K562 (cell line): ENCODE measurements around the gene MLIP. TPM values are rescaled to one million over a fixed set of nuclear protein-coding genes. Genes with fewer than 3 reads are reported as not detected.

Experiments used
- ATAC-seq: fragments of 200-7000 bp; cut with Tn5 transposase; 3 replicates; pipeline ENCODE4 v1.9.1; 2020; ENCODE audit warnings: moderate library complexity
- BruUV-seq: library from RNA; stranded (reverse); fragments of 400-500 nt; replicated peaks from 2 replicates; lab custom pipeline; 2021; lab: Mats Ljungman, UMichigan
- CTCF ChIA-PET: fragments of 300-600 bp; formaldehyde crosslinking; extraction: SDS; loops from one replicate; lab custom pipeline; 2021; ENCODE audit warnings: low intra/inter-chr PET ratio; lab: Yijun Ruan, JAX
- POLR2A ChIA-PET: fragments of 300-600, 350-650 bp; sonication (Branson Sonifier 250); formaldehyde crosslinking; extraction: SDS; loops from one replicate; lab custom pipeline; 2021; ENCODE audit warnings: antibody characterized with exemption, inconsistent platforms; lab: Yijun Ruan, JAX
- DNase-seq, 4 experiments: peaks; one replicate each; pipeline versions ENCODE4 v3.0.0 to v3.0.0-alpha.2; 2011 to 2018; ENCODE audit warnings: low spot score in 3 of 4, mixed read lengths in 3 of 4; ENCODE audit errors: extremely low read depth in 1 of 4
- FAIRE-seq: peaks from 2 replicates; lab custom pipeline; 2011; peaks lifted over from hg19 to GRCh38; lab: Jason Lieb, UNC
- H2AFZ ChIP-seq: 2 replicates; pipeline ENCODE4 v1.6.0; 2011; ENCODE audit warnings: low read depth, low read length, control low read depth, inconsistent platforms
- H3K27ac ChIP-seq: fragments of 200-600 bp; 3 replicates; pipeline ENCODE4 v1.8.0; 2011; ENCODE audit warnings: low read depth, mild to moderate bottlenecking, control low read depth, inconsistent platforms, low read length, moderate library complexity, mixed read lengths; ENCODE audit errors: extremely low read depth
- H3K27me3 ChIP-seq, 2 experiments: fragments of 300-600 bp in 1 of 2; 2 replicates in 1 of 2; 3 replicates in 1 of 2; pipeline versions ENCODE4 v1.6.0 to v1.8.0; 2011; ENCODE audit warnings: inconsistent platforms in 2 of 2, low read length in 2 of 2, mild to moderate bottlenecking in 1 of 2, mixed read lengths in 1 of 2, moderate library complexity in 1 of 2; ENCODE audit not compliant: control insufficient read depth in 2 of 2, insufficient read depth in 2 of 2
- H3K36me3 ChIP-seq: fragments of 300-600 bp; 3 replicates; pipeline ENCODE4 v1.8.0; 2011; ENCODE audit warnings: mild to moderate bottlenecking, low read length, inconsistent platforms; ENCODE audit not compliant: control insufficient read depth, insufficient read depth
- H3K4me1 ChIP-seq, 2 experiments: fragments of 200-600 bp in 1 of 2; replicated peaks in 1 of 2; 2 replicates in 1 of 2; 3 replicates in 1 of 2; pipeline versions ENCODE4 v1.5.1 to v1.8.0; 2011; ENCODE audit warnings: inconsistent platforms in 2 of 2, low read length in 2 of 2, mild to moderate bottlenecking in 1 of 2, mixed read lengths in 1 of 2, moderate library complexity in 1 of 2; ENCODE audit not compliant: control insufficient read depth in 2 of 2, insufficient read depth in 2 of 2
- H3K4me2 ChIP-seq: 2 replicates; pipeline ENCODE4 v1.6.1; 2011; ENCODE audit warnings: low read length, control low read depth, inconsistent platforms, mixed read lengths; ENCODE audit not compliant: insufficient read depth
- H3K4me3 ChIP-seq: fragments of 200-600 bp; sonication (generic), shearing (Covaris generic); 2 replicates; pipeline ENCODE4 v1.5.1; 2016; ENCODE audit warnings: control low read depth, inconsistent platforms
- H3K79me2 ChIP-seq: fragments of 200-600 bp; 3 replicates; pipeline ENCODE4 v1.8.0; 2011; ENCODE audit warnings: low read length, inconsistent platforms; ENCODE audit not compliant: control insufficient read depth, insufficient read depth
- H3K9ac ChIP-seq, 2 experiments: 2 replicates each; pipeline versions ENCODE4 v1.6.0 to v1.6.1; 2011; ENCODE audit warnings: low read depth in 2 of 2, low read length in 2 of 2, control low read depth in 1 of 2, inconsistent platforms in 1 of 2, mild to moderate bottlenecking in 1 of 2, mixed read lengths in 1 of 2; ENCODE audit not compliant: insufficient read depth in 1 of 2
- H3K9me1 ChIP-seq: one replicate; pipeline ENCODE4 v1.6.0; 2011; ENCODE audit warnings: inconsistent platforms, mild to moderate bottlenecking, low read length, moderate library complexity; ENCODE audit not compliant: control insufficient read depth, insufficient read depth
- H3K9me3 ChIP-seq: replicated peaks from 2 replicates; pipeline ENCODE4 v1.5.1; 2011; ENCODE audit warnings: low read depth, low read length, inconsistent platforms; ENCODE audit not compliant: control insufficient read depth, insufficient read depth
- H4K20me1 ChIP-seq: replicated peaks from 2 replicates; pipeline ENCODE4 v1.6.1; 2011; ENCODE audit warnings: low read length, inconsistent platforms, mixed read lengths; ENCODE audit not compliant: control insufficient read depth, insufficient read depth
- ASH1L ChIP-seq: fragments of 450-650 bp; IDR thresholded peaks from 2 replicates; pipeline ENCODE4 v1.6.1; 2018; ENCODE audit warnings: borderline replicate concordance, mild to moderate bottlenecking, low read depth; ENCODE audit not compliant: partially characterized antibody
- HIVEP1 ChIP-seq: fragments of 250-450 bp; sonication (Bioruptor Pico); IDR thresholded peaks from 2 replicates; pipeline ENCODE4 v1.4.0; 2020; ENCODE audit warnings: mild to moderate bottlenecking
- LEF1 ChIP-seq: fragments of 450-650 bp; IDR thresholded peaks from 2 replicates; pipeline ENCODE4 v1.6.1; 2016; ENCODE audit warnings: mild to moderate bottlenecking
- NR3C1 ChIP-seq: sonication (generic); formaldehyde crosslinking; IDR thresholded peaks from 2 replicates; pipeline ENCODE4 v1.8.1; 2022; ENCODE audit warnings: missing genetic modification reagents
- TSHZ1 ChIP-seq: fragments of 250-450 bp; sonication (Bioruptor Pico); IDR thresholded peaks from 2 replicates; pipeline ENCODE4 v1.4.0; 2020; ENCODE audit warnings: mild to moderate bottlenecking, moderate library complexity
- WGBS: fragments of 100-300 bp; shearing (Covaris generic); methylation state at CpG from one replicate; pipeline ENCODE4 v1.1.6; 2016; ENCODE audit warnings: low coverage, mixed read lengths; ENCODE audit not compliant: insufficient coverage; ENCODE audit errors: missing lambda C conversion rate; 5-methylcytosine and 5-hydroxymethylcytosine counted together
- in situ Hi-C: fragments of 300-500 bp; cut with MboI; formaldehyde crosslinking; loops from 4 replicates; pipeline ENCODE4 v1.15.0; 2018; ENCODE audit warnings: inconsistent platforms, mixed read lengths
- intact Hi-C: fragments of 100-400 bp; cut with micrococcal nuclease; formaldehyde crosslinking; loops from 2 replicates; pipeline ENCODE4 v1.14.2; 2022
- polyA plus RNA-seq, 8 experiments: library from polyadenylated mRNA; depleted of rRNA in 4 of 8; stranded (reverse) in 5 of 8; unstranded in 3 of 8; fragments of >200 nt; fragmentation: Nextera tagmentation in 2 of 8; fragmentation: Illumina TruSeq in 1 of 8; extraction: Ambion mirVana in 2 of 8; extraction: Trizol in 1 of 8; gene quantifications; 2 replicates each; pipeline versions ENCODE4 v1.2.1 to v1.2.3, GENCODE V29; 2011 to 2014; ENCODE audit warnings: inconsistent platforms in 1 of 8, missing spikeins in 1 of 8
- total RNA-seq, 7 experiments: library from RNA; depleted of rRNA in 6 of 7; stranded (reverse); fragments of >200 nt in 6 of 7; fragmentation: Illumina TruSeq in 2 of 7; extraction: Trizol in 2 of 7; gene quantifications; 2 replicates each; pipeline versions ENCODE4 v1.2.1 to v1.2.3, GENCODE V29; 2011 to 2021; ENCODE audit warnings: low replicate concordance in 1 of 7

The MLIP gene
- total and polyA plus RNA-seq, 9 of the 15 experiments (the other 6 are each of a cell fraction or from before 2014, with no cell fraction given) = not detected

DNA sequence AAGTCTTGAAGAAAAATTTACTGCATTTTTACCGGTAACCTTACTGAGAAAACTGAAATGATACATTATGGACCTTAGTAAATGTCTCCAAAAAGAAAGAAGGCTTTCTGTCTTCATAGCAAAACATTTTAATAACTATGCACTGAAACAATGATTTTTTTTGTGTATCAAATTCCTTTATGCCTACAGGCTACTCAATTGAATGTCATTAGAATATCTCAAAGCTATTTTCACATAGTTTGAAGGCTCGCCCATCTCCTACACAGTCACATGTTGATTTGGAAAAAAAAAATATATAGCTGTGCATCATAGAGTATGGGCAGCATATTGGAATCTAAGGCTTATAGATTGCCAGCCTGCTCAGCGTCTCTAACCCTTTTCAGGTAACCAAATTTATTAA is 12.0 kb upstream of the MLIP start:
- FAIRE-seq (no peak), ATAC-seq (no peak), DNase-seq (no peak)
- Histone ChIP-seq H2AFZ (no peak overlapping the region), H3K4me1 (no peaks in the 10 kb centered on the region), H3K79me2 (no peaks in the 10 kb centered on the region), H3K9me1 (no peaks in the 10 kb centered on the region), H3K36me3 (no peaks in the 10 kb centered on the region), H3K9ac (no peak overlapping the region), H3K4me3 (no peak overlapping the region), H3K4me2 (no peak overlapping the region), H3K27ac (no peak overlapping the region), H3K9me3 (no peaks in the 10 kb centered on the region), H3K27me3 (no peaks in the 10 kb centered on the region), H4K20me1 (no peaks in the 10 kb centered on the region)
- ChIA-PET POLR2A (no interaction called here), CTCF (no interaction called here)
- intact Hi-C loops (no loop called here), in situ Hi-C loops (no loop called here)
- no peak for TF ChIP-seq TSHZ1 (CRISPR knock-in tag)
- no peak for TF ChIP-seq NR3C1 (CRISPR knock-in tag)
- no peak for TF ChIP-seq HIVEP1
- no peak for TF ChIP-seq LEF1
- no peak for TF ChIP-seq ASH1L
- 0% methylated on average over 3 of the region's 3 CpGs for WGBS
- no TSS peak for BruUV-seq
